PC-3 (cell line): ENCODE results near the gene FAM114A1. TPM values are rescaled to one million over a fixed set of nuclear protein-coding genes. Genes with fewer than 3 reads are reported as not detected.

Experiments
- ATAC-seq: fragments of 200-7000 bp; cut with Tn5 transposase; 2 replicates; pipeline ENCODE4 v1.9.1; 2020; ENCODE audit warnings: mild to moderate bottlenecking, moderate library complexity
- BruUV-seq: library from RNA; stranded (reverse); fragments of 400-500 nt; replicated peaks from 2 replicates; lab custom pipeline; 2021; lab: Mats Ljungman, UMichigan
- CTCF ChIA-PET: fragments of 300-600 bp; sonication (Branson Sonifier 250); formaldehyde crosslinking; loops from one replicate; lab custom pipeline; 2022; ENCODE audit warnings: antibody characterized with exemption; lab: Charles Lee
- POLR2A ChIA-PET: fragments of 300-600 bp; sonication (Branson Sonifier 250); formaldehyde crosslinking; loops from one replicate; lab custom pipeline; 2022; ENCODE audit warnings: antibody characterized with exemption; ENCODE audit not compliant: unreplicated experiment; lab: Charles Lee
- DNase-seq: peaks from one replicate; pipeline ENCODE4 v3.0.0-alpha.2; 2015
- H2AFZ ChIP-seq: fragments of 300-600 bp; sonication (generic); 2 replicates; pipeline ENCODE4 v1.6.0; 2016; ENCODE audit warnings: antibody characterized with exemption, low read length
- H3F3A ChIP-seq: fragments of 300-600 bp; sonication (generic); one replicate; pipeline ENCODE4 v1.6.0; 2017; ENCODE audit warnings: antibody characterized with exemption, low read length, control low read depth, mild to moderate bottlenecking; ENCODE audit not compliant: unreplicated experiment
- H3K27ac ChIP-seq: fragments of 300-600 bp; sonication (generic); 2 replicates; pipeline ENCODE4 v1.5.1; 2016; ENCODE audit warnings: mild to moderate bottlenecking, low read length
- H3K27me3 ChIP-seq: fragments of 300-600 bp; sonication (generic); 2 replicates; pipeline ENCODE4 v1.6.1; 2016; ENCODE audit warnings: low read length, mixed read lengths
- H3K36me3 ChIP-seq: fragments of 300-600 bp; sonication (generic); 2 replicates; pipeline ENCODE4 v1.6.1; 2016; ENCODE audit warnings: low read depth, mixed run types, low read length, mixed read lengths
- H3K4me1 ChIP-seq: fragments of 300-600 bp; sonication (generic); 2 replicates; pipeline ENCODE4 v1.5.1; 2016; ENCODE audit warnings: low read length; ENCODE audit not compliant: insufficient read depth
- H3K4me2 ChIP-seq: fragments of 300-600 bp; sonication (generic); 2 replicates; pipeline ENCODE4 v1.6.0; 2016; ENCODE audit warnings: low read length
- H3K4me3 ChIP-seq: fragments of 300-600 bp; sonication (generic); 2 replicates; pipeline ENCODE4 v1.5.1; 2016; ENCODE audit warnings: mild to moderate bottlenecking, low read length, mixed read lengths
- H3K79me2 ChIP-seq: fragments of 300-600 bp; sonication (generic); 2 replicates; pipeline ENCODE4 v1.6.1; 2017; ENCODE audit warnings: low read length, mixed read lengths
- H3K9ac ChIP-seq: fragments of 300-600 bp; sonication (generic); 2 replicates; pipeline ENCODE4 v1.6.0; 2016; ENCODE audit warnings: mild to moderate bottlenecking, low read length
- H3K9me2 ChIP-seq: fragments of 300-600 bp; sonication (generic); replicated peaks from 2 replicates; pipeline ENCODE4 v1.6.1; 2016; ENCODE audit warnings: mixed run types, low read length, mixed read lengths
- H3K9me3 ChIP-seq: fragments of 300-600 bp; sonication (generic); 2 replicates; pipeline ENCODE4 v1.6.1; 2016; ENCODE audit warnings: low read length, mixed read lengths
- H4K20me1 ChIP-seq: fragments of 300-600 bp; sonication (generic); 2 replicates; pipeline ENCODE4 v1.6.1; 2016; ENCODE audit warnings: low read length, mixed read lengths
- EZH2 ChIP-seq: fragments of 300-600 bp; sonication (generic); IDR thresholded peaks from one replicate; pipeline ENCODE4 v1.6.1; 2017; ENCODE audit warnings: antibody characterized with exemption, mild to moderate bottlenecking, low read length; ENCODE audit not compliant: unreplicated experiment
- EZH2phosphoT487 ChIP-seq: fragments of 300-600 bp; sonication (generic); IDR thresholded peaks from 2 replicates; pipeline ENCODE4 v1.6.1; 2018; ENCODE audit warnings: mild to moderate bottlenecking, antibody characterized with exemption, low read length, borderline replicate concordance
- intact Hi-C: fragments of 100-400 bp; cut with micrococcal nuclease; formaldehyde crosslinking; loops from 2 replicates; pipeline ENCODE4 v1.9.0; 2023
- total RNA-seq: library from RNA; depleted of rRNA; stranded (reverse); fragments of >200 nt; gene quantifications from 2 replicates; pipeline ENCODE4 v1.2.3, GENCODE V29; 2014
- TF ChIP-seq, protein P1 (sequence below): fragments of 300-600 bp; sonication (generic); conservative IDR thresholded peaks from 2 replicates; pipeline ENCODE4 v1.5.1; 2017; ENCODE audit warnings: antibody characterized with exemption, low read depth, mild to moderate bottlenecking, low read length

Gene FAM114A1
- total RNA-seq, 1 experiment from 2014 or later: 25.0 TPM

- intact Hi-C loops: no loop called here
- H2AFZ ChIP-seq: no peak overlapping the region
- ATAC-seq (no peak), DNase-seq (no peak)
- no peaks in the 10 kb centered on the region for H3K9me2 ChIP-seq
- H3K27ac ChIP-seq: no peak overlapping the region
- H3K36me3 ChIP-seq: no peaks in the 10 kb centered on the region
- H3K79me2 ChIP-seq: no peaks in the 10 kb centered on the region
- TF ChIP-seq EZH2: no peak
- TF ChIP-seq, protein P1, sequence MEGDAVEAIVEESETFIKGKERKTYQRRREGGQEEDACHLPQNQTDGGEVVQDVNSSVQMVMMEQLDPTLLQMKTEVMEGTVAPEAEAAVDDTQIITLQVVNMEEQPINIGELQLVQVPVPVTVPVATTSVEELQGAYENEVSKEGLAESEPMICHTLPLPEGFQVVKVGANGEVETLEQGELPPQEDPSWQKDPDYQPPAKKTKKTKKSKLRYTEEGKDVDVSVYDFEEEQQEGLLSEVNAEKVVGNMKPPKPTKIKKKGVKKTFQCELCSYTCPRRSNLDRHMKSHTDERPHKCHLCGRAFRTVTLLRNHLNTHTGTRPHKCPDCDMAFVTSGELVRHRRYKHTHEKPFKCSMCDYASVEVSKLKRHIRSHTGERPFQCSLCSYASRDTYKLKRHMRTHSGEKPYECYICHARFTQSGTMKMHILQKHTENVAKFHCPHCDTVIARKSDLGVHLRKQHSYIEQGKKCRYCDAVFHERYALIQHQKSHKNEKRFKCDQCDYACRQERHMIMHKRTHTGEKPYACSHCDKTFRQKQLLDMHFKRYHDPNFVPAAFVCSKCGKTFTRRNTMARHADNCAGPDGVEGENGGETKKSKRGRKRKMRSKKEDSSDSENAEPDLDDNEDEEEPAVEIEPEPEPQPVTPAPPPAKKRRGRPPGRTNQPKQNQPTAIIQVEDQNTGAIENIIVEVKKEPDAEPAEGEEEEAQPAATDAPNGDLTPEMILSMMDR: no peak
- TF ChIP-seq EZH2phosphoT487: no peak
- H3F3A ChIP-seq: no peaks in the 10 kb centered on the region
- H3K9me3 ChIP-seq: no peaks in the 10 kb centered on the region
- no TSS peak for BruUV-seq
- no peak overlapping the region for H3K4me2 ChIP-seq
- no peak overlapping the region for H3K9ac ChIP-seq
- no peak overlapping the region for H3K4me3 ChIP-seq
- ChIA-PET POLR2A (no interaction called here), CTCF (no interaction called here)
- no peaks in the 10 kb centered on the region for H4K20me1 ChIP-seq
- H3K27me3 ChIP-seq: no peaks in the 10 kb centered on the region
- H3K4me1 ChIP-seq: peaks cover 16% of the 10 kb centered on the region
Observed at GRCh38 chr4:38944440-38944839, 76.8 kb downstream of the FAM114A1 start.

DNA sequence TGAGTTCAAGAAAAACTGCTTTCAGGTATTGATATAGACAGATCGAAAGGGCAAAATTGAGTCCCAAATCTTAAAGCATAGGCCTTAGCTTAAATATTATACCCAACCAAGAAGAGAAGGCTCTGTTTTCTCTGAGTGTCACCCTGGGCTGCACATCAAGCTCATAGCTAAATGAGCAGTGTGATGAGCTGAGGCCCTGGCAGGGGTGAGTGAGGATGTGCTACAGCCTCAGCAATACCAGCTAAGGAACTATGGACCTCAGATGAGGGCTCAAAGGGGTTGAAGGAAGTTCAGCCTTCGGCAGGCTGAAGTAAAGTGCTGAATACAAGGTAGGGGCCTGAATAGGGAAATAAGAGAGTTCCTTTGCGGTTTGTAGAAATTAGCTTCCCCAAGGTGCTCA lies 79.3 kb downstream of the FAM114A1 start:
- TF ChIP-seq, protein P1: no peak
- TF ChIP-seq EZH2 (no peak), EZH2phosphoT487 (no peak)
- Histone ChIP-seq H3K27ac (no peak overlapping the region), H3K9me2 (no peaks in the 10 kb centered on the region), H3K9ac (no peak overlapping the region), H3K4me3 (no peak overlapping the region), H3F3A (no peaks in the 10 kb centered on the region), H3K4me1 (peaks cover 21% of the 10 kb centered on the region), H3K4me2 (no peak overlapping the region), H3K27me3 (no peaks in the 10 kb centered on the region), H4K20me1 (no peaks in the 10 kb centered on the region), H2AFZ (no peak overlapping the region), H3K9me3 (no peaks in the 10 kb centered on the region), H3K79me2 (no peaks in the 10 kb centered on the region), H3K36me3 (no peaks in the 10 kb centered on the region)
- ChIA-PET POLR2A (no interaction called here), CTCF (no interaction called here)
- ATAC-seq: no peak
- no peak for DNase-seq
- no TSS peak for BruUV-seq
- intact Hi-C loops: no loop called here

GRCh38 chr4:38948551-38948950 lies 80.9 kb downstream of the FAM114A1 start:
- Histone ChIP-seq H3K9me2 (no peaks in the 10 kb centered on the region), H3K27me3 (no peaks in the 10 kb centered on the region), H3K79me2 (no peaks in the 10 kb centered on the region), H3K9me3 (no peaks in the 10 kb centered on the region), H3F3A (no peaks in the 10 kb centered on the region), H3K36me3 (no peaks in the 10 kb centered on the region), H3K4me2 (peak overlapping the region; percentile 54; the same call in 1 of the 2 replicates), H4K20me1 (no peaks in the 10 kb centered on the region), H3K4me3 (no peak overlapping the region), H3K4me1 (peaks cover 21% of the 10 kb centered on the region), H2AFZ (no peak overlapping the region), H3K27ac (peak overlapping the region; percentile 54), H3K9ac (no peak overlapping the region)
- CTCF ChIA-PET: no interaction called here
- ATAC-seq: peak; percentile 86
- no TSS peak for BruUV-seq
- peak; percentile 77 for DNase-seq
- TF ChIP-seq, protein P1: no peak
- no peak for TF ChIP-seq EZH2
- TF ChIP-seq EZH2phosphoT487: no peak
- POLR2A ChIA-PET: interaction anchor here (0.5 kb wide), 1 partner anchor 233 kb away, joined by 9 read pairs; no protein-coding TSS in a partner anchor
- intact Hi-C loops: loop anchor here (1.0 kb wide), 1 partner anchor 187 kb away; no protein-coding TSS in a partner anchor
